IPS-18c (cell line): ENCODE results near the gene RPH3AL.
"Not testable (repeated sequence)": the region's sequence is repeated elsewhere in the genome, so short reads cannot be mapped to it uniquely, and the experiment has no call there.

Experiments
- H3K4me3 ChIP-seq: 2 replicates; pipeline ENCODE4 v1.7.0; 2013; ENCODE audit warnings: low read depth, mild to moderate bottlenecking, low read length, moderate library complexity; ENCODE audit not compliant: insufficient read depth
- H3K9me3 ChIP-seq: one replicate; pipeline ENCODE4 v1.6.1; 2013; ENCODE audit warnings: mild to moderate bottlenecking, low read length, moderate library complexity; ENCODE audit not compliant: control insufficient read depth, insufficient read depth

The RPH3AL gene

GRCh38 chr17:223723-224471 lies 128.7 kb downstream of the RPH3AL start:
- H3K4me3 ChIP-seq: no peak overlapping the region

GRCh38 chr17:222172-222571 lies 130.4 kb downstream of the RPH3AL start:
- H3K9me3 ChIP-seq: no peaks in the 10 kb centered on the region
- H3K4me3 ChIP-seq: no peak overlapping the region

More at GRCh38 chr17:223723-224471, 128.7 kb downstream of the RPH3AL start:
- H3K9me3 ChIP-seq: no peaks in the 10 kb centered on the region

- no peaks in the 10 kb centered on the region for H3K9me3 ChIP-seq
- H3K4me3 ChIP-seq: no peak overlapping the region
These were observed 132.9 kb downstream of the RPH3AL start for GRCh38 chr17:219696-220095.

GRCh38 chr17:218432-219110 lies 134.0 kb downstream of the RPH3AL start:
- Histone ChIP-seq H3K4me3 (no peak overlapping the region), H3K9me3 (no peaks in the 10 kb centered on the region)

- Histone ChIP-seq H3K4me3 (no peak overlapping the region), H3K9me3 (no peaks in the 10 kb centered on the region)
These were observed 136.0 kb downstream of the RPH3AL start for GRCh38 chr17:216625-217024.

GRCh38 chr17:215563-216478 lies 136.8 kb downstream of the RPH3AL start:
- H3K9me3 ChIP-seq: not testable (repeated sequence)
- peak overlapping the region; percentile 9; the same call in 1 of the 2 replicates for H3K4me3 ChIP-seq

GRCh38 chr17:214881-215331 lies 137.7 kb downstream of the RPH3AL start:
- no peaks in the 10 kb centered on the region for H3K9me3 ChIP-seq
- no peak overlapping the region for H3K4me3 ChIP-seq

GRCh38 chr17:213286-214105 lies 139.1 kb downstream of the RPH3AL start:
- H3K4me3 ChIP-seq: no peak overlapping the region

GRCh38 chr17:210402-210801 lies 142.2 kb downstream of the RPH3AL start:
- Histone ChIP-seq H3K4me3 (no peak overlapping the region), H3K9me3 (no peaks in the 10 kb centered on the region)

More at GRCh38 chr17:213286-214105, 139.1 kb downstream of the RPH3AL start:
- no peaks in the 10 kb centered on the region for H3K9me3 ChIP-seq

- Histone ChIP-seq H3K4me3 (no peak overlapping the region), H3K9me3 (no peaks in the 10 kb centered on the region)
These were observed 144.2 kb downstream of the RPH3AL start for GRCh38 chr17:208429-208828.

- Histone ChIP-seq H3K9me3 (no peaks in the 10 kb centered on the region), H3K4me3 (no peak overlapping the region)
These were observed 144.8 kb downstream of the RPH3AL start for GRCh38 chr17:207775-208174.

GRCh38 chr17:206941-207560 lies 145.6 kb downstream of the RPH3AL start:
- H3K4me3 ChIP-seq: no peak overlapping the region
- no peaks in the 10 kb centered on the region for H3K9me3 ChIP-seq

GRCh38 chr17:206484-206883 lies 146.1 kb downstream of the RPH3AL start:
- H3K4me3 ChIP-seq, H3K9me3 ChIP-seq: not testable (repeated sequence)

- no peaks in the 10 kb centered on the region for H3K9me3 ChIP-seq
- H3K4me3 ChIP-seq: no peak overlapping the region
These were observed 146.8 kb downstream of the RPH3AL start for GRCh38 chr17:205817-206216.

GRCh38 chr17:205148-205669 lies 147.4 kb downstream of the RPH3AL start:
- Histone ChIP-seq H3K4me3 (no peak overlapping the region), H3K9me3 (no peaks in the 10 kb centered on the region)

- no peak overlapping the region for H3K4me3 ChIP-seq
- no peaks in the 10 kb centered on the region for H3K9me3 ChIP-seq
These were observed 148.0 kb downstream of the RPH3AL start for GRCh38 chr17:204427-205147.
